Glomerular endothelial cell (primary cell): Measurements from ENCODE around the gene NUP188. TPM values are rescaled to one million over a fixed set of nuclear protein-coding genes. Genes with fewer than 3 reads are reported as not detected.
"Not testable (repeated sequence)": the region's sequence is repeated elsewhere in the genome, so short reads cannot be mapped to it uniquely, and the experiment has no call there.

ENCODE experiments used
- DNase-seq: peaks from one replicate; pipeline ENCODE4 v3.0.0-alpha.2; 2011; ENCODE audit warnings: low read depth, low spot score; ENCODE audit errors: extremely low read depth
- total RNA-seq: library from RNA; depleted of rRNA; stranded (reverse); fragments of >200 nt; gene quantifications from 2 replicates; pipeline ENCODE4 v1.2.3, GENCODE V29; 2015

The NUP188 gene
- total RNA-seq, 1 donor from 2014 or later: 51.3 TPM

- no peak for DNase-seq
Observed at GRCh38 chr9:128940946-128941755, 6.3 kb upstream of the NUP188 start.

GRCh38 chr9:128943832-128944620 is 3.5 kb upstream of the NUP188 start:
- DNase-seq: no peak

- not testable (repeated sequence) for DNase-seq
Observed at GRCh38 chr9:128944966-128945365, 2.5 kb upstream of the NUP188 start.

DNA sequence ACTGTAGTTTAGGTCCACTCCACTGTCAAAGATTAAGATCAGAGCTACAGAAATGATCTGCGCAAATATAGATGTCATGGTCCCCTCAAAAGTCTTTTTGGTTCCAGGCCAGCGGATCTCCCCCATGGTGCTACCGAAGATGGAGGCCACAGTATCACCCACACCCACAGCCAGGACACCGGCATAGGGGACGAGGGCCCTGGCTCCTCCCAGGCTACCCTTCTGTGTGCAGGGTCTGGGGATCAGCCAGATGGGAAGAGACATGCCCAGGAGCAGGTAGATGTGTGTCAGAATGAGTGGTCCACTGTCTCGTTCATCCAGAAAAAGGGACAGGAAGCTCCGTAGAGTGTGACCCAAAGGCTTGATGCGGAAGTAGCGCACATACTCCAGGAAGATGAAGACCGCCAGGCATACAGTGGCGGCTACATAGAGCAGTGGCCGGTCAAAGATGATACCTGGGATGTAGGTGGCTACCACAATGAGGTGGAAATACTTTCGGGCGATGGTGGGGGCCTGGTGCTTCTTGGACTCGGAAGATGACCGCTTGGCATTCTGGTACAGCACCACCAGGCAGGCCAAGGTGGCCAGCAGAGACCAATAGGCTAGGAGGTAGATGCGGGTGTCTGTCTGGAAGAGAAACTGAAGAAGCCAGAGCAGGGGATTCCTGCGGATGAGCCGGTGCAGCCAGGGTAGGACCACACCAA is 1.5 kb upstream of the NUP188 start:
- DNase-seq: no peak

DNA sequence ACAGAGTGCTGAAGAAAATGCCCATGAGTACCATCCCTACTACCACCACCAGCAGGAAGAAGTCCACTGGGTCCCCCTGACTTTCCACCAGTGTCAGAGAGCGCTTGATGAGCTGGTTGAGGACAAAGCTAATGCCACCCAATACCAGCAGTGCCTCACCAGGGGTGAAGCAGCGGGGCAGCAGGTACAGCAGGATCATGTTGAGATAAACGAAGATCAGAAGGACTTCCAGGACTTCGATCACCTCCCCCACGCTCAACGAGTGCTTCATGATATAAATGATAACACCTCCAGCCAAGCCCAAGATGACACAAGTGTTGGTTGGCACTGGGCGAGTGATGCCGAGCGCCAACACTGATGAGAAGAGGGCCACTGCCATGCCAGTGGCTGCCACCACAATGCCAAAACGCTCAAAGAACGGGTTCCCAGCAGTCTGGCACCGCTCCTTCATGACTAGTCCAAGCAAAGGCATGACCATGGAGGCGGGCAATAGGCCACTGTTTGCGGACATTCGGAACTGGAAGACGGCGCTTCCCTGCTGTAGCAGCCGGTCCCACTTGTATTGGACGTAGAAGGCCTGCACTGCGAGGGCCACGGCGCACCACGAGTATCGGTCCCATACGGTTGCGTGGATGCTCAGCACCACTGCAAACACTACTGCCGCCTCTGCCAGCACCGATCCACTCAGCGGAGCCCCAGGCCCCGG is 775 bp upstream of the NUP188 start:
- DNase-seq: no peak

DNA sequence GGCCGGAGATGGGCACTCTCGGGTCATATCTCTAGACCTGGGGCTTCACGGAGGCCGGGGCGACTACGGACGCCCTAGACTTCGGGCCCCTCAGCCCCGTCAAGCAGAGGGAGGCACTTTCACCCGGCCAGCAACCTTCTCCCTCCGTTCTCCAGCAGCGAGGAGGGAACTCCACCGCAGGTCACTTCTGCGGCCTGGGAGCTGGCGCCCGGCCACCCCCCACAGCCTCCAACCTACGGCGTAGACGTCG is 297 bp upstream of the NUP188 start:
- DNase-seq: no peak

- DNase-seq: not testable (repeated sequence)
Observed at GRCh38 chr9:128961403-128961802, 13.9 kb downstream of the NUP188 start.

GRCh38 chr9:128969491-128969890 is 22.0 kb downstream of the NUP188 start:
- DNase-seq: no peak

- no peak for DNase-seq
Observed at GRCh38 chr9:128972956-128973355, 25.5 kb downstream of the NUP188 start.

DNA sequence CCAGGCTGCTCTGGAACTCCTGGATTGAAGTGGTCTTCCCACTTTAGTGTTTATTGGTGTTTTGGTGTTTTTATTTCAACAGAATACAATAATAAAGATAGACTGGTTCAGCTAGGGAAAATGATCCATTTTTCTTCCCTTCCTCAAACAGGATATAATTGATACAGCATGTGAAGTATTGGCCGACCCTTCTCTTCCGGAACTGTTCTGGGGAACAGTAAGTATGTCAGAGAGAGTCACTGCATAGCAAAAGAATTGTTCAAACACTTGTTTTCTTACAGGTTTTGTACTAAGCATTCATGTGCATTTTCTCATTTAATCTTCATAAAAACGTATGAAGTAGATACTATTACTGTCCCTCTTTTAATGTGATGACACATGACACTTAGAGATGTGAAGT is 31.6 kb downstream of the NUP188 start:
- no peak for DNase-seq

DNA sequence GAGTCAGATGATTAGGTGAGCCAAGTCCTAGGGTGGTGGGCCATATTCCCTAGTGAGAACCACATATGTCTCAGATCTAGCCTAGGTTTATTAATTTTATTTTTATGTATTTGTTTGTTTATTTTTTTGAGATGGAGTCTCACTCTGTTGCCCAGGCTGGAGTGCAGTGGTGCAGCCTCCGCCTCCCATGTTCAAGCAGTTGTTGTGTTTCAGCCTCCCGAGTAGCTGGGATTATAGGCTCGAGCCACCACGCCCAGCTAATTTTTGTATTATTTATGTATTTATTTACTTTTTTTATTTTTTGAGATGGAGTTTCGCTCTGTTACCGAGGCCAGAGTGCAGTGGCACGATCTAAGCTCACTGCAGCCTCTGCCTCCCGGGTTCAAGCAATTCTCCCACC is 36.0 kb downstream of the NUP188 start:
- no peak for DNase-seq

GRCh38 chr9:128986671-128987070 is 39.2 kb downstream of the NUP188 start:
- no peak for DNase-seq

GRCh38 chr9:128987805-128988204 is 40.3 kb downstream of the NUP188 start:
- no peak for DNase-seq

- no peak for DNase-seq
Observed at GRCh38 chr9:128992995-128993394, 45.5 kb downstream of the NUP188 start.

GRCh38 chr9:128995791-128996190 is 48.3 kb downstream of the NUP188 start:
- DNase-seq: no peak

- DNase-seq: no peak
Observed at GRCh38 chr9:128998462-128998861, 51.0 kb downstream of the NUP188 start.

GRCh38 chr9:128999581-129000206 is 52.2 kb downstream of the NUP188 start:
- DNase-seq: no peak

DNA sequence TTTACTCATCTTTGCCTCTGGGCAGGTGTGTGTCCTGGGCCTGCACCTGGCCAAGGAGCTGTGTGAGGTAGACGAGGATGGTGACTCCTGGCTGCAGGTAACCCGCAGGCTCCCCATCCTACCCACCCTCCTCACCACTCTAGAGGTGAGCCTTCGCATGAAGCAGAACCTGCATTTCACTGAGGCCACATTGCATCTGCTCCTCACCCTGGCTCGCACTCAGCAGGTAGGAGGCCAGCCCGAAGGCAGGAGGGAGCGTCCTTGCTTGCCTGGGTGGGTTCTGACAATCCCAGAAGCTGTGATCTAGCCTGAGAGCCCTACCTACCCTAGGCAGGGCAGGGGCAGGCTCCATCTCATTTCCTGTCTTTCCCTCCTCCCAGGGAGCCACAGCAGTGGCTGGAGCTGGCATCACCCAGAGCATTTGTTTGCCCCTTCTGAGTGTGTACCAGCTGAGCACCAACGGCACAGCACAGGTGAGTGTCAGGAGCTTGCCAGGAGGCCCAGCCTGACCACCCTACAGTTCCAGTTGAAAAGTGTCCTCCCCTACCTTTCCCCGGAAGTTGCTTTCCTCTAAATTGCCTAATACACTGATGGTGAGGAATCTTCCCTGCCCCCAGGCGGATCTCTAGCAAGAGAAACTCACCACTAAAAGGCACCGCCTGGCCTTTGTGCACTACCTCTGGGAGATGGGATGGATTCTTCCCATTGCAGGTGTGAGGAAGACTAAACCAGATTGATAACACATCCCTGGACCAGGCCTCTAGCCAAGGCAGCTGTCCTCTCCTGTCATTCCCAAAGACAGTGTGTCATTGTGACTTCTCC is 54.2 kb downstream of the NUP188 start:
- DNase-seq: no peak

GRCh38 chr9:129002992-129003391 is 55.5 kb downstream of the NUP188 start:
- no peak for DNase-seq

- DNase-seq: not testable (repeated sequence)
Observed at GRCh38 chr9:129004173-129004572, 56.7 kb downstream of the NUP188 start.
